GM12878 (cell line): ENCODE results near the gene FAM83D. TPM values are rescaled to one million over a fixed set of nuclear protein-coding genes. Genes with fewer than 3 reads are reported as not detected.

Experiments used
- ATAC-seq: fragments of 200-7000 bp; cut with Tn5 transposase; 3 replicates; pipeline ENCODE4 v1.9.1; 2020; ENCODE audit warnings: mild to moderate bottlenecking, moderate library complexity
- BruUV-seq: library from RNA; stranded (reverse); fragments of 400-500 nt; replicated peaks from 2 replicates; lab custom pipeline; 2021; lab: Mats Ljungman, UMichigan
- CTCF ChIA-PET: fragments of 300-600 bp; sonication (Branson Sonifier 250); formaldehyde crosslinking; extraction: SDS; loops from one replicate; lab custom pipeline; 2021; ENCODE audit warnings: inconsistent platforms; lab: Yijun Ruan, JAX
- POLR2A ChIA-PET: fragments of 350-600 bp; formaldehyde crosslinking; extraction: SDS; loops from one replicate; lab custom pipeline; 2021; ENCODE audit warnings: inconsistent platforms; lab: Charles Lee
- RAD21 ChIA-PET: fragments of 300-600 bp; sonication (Branson Sonifier 250); formaldehyde crosslinking; loops from one replicate; lab custom pipeline; 2023; ENCODE audit warnings: antibody characterized with exemption; ENCODE audit not compliant: unreplicated experiment; lab: Charles Lee
- SMC1A ChIA-PET: fragments of 300-600 bp; sonication (Branson Sonifier 250); formaldehyde crosslinking; loops from one replicate; lab custom pipeline; 2023; ENCODE audit not compliant: unreplicated experiment, uncharacterized antibody; lab: Charles Lee
- DNase-seq: peaks from one replicate; pipeline ENCODE4 v3.0.0-alpha.2; 2011; ENCODE audit warnings: low read depth, low spot score
- FAIRE-seq: peaks from 3 replicates; lab custom pipeline; 2011; peaks lifted over from hg19 to GRCh38; lab: Jason Lieb, UNC
- H2AFZ ChIP-seq: 2 replicates; pipeline ENCODE4 v1.6.0; 2011; ENCODE audit warnings: low read depth, low read length, control low read depth; ENCODE audit not compliant: control insufficient read depth
- H3K27ac ChIP-seq: 2 replicates; pipeline ENCODE4 v1.5.1; 2011; ENCODE audit warnings: control low read depth; ENCODE audit not compliant: control insufficient read depth, insufficient read depth
- H3K27me3 ChIP-seq, 2 experiments: replicated peaks in 1 of 2; 2 replicates each; pipeline versions ENCODE4 v1.6.0 to v1.6.1; 2011; ENCODE audit warnings: low read length in 1 of 2; ENCODE audit not compliant: control insufficient read depth in 2 of 2, insufficient read depth in 2 of 2
- H3K36me3 ChIP-seq, 2 experiments: 2 replicates each; pipeline ENCODE4 v1.5.1; 2011; ENCODE audit warnings: low read length in 1 of 2; ENCODE audit not compliant: control insufficient read depth in 2 of 2, insufficient read depth in 2 of 2
- H3K4me1 ChIP-seq: 2 replicates; pipeline ENCODE4 v1.6.1; 2011; ENCODE audit warnings: mild to moderate bottlenecking, low read length, moderate library complexity, mixed read lengths; ENCODE audit not compliant: control insufficient read depth, insufficient read depth
- H3K4me2 ChIP-seq: 2 replicates; pipeline ENCODE4 v1.6.0; 2011; ENCODE audit warnings: control low read depth; ENCODE audit not compliant: control insufficient read depth, insufficient read depth
- H3K4me3 ChIP-seq: fragments of 200-600 bp; sonication (generic); 2 replicates; pipeline ENCODE4 v1.5.1; 2016
- H3K79me2 ChIP-seq: 2 replicates; pipeline ENCODE4 v1.6.0; 2011; ENCODE audit warnings: low read length; ENCODE audit not compliant: control insufficient read depth, insufficient read depth
- H3K9ac ChIP-seq: 2 replicates; pipeline ENCODE4 v1.8.0; 2011; ENCODE audit warnings: low read length, control low read depth, mixed read lengths; ENCODE audit not compliant: control insufficient read depth, insufficient read depth
- H3K9me3 ChIP-seq: replicated peaks from 3 replicates; pipeline ENCODE4 v1.5.1; 2011; ENCODE audit warnings: mild to moderate bottlenecking, low read length; ENCODE audit not compliant: control insufficient read depth, insufficient read depth
- H4K20me1 ChIP-seq: 2 replicates; pipeline ENCODE4 v1.6.0; 2011; ENCODE audit not compliant: control insufficient read depth, insufficient read depth
- CBFB ChIP-seq: IDR thresholded peaks from 2 replicates; pipeline ENCODE4 v1.6.1; 2016; ENCODE audit warnings: antibody characterized with exemption, low read depth
- E2F4 ChIP-seq: IDR thresholded peaks from 2 replicates; pipeline ENCODE4 v1.6.1; 2012; ENCODE audit warnings: low read depth, low read length, improper control_type of control experiment
- EGR1 ChIP-seq, 2 experiments: IDR thresholded peaks; 1 replicate in 1 of 2; 2 replicates in 1 of 2; pipeline ENCODE4 v1.6.1; 2011 to 2012; ENCODE audit warnings: low read depth in 2 of 2, low read length in 2 of 2, borderline replicate concordance in 1 of 2, mild to moderate bottlenecking in 1 of 2, moderate library complexity in 1 of 2
- MAX ChIP-seq: IDR thresholded peaks from 2 replicates; pipeline ENCODE4 v1.6.1; 2012; ENCODE audit warnings: low read depth, low read length, improper control_type of control experiment
- MTA2 ChIP-seq: fragments of 450-650 bp; IDR thresholded peaks from 2 replicates; pipeline ENCODE4 v1.6.1; 2016; ENCODE audit warnings: low read depth, mild to moderate bottlenecking, moderate library complexity
- PML ChIP-seq: IDR thresholded peaks from 2 replicates; pipeline ENCODE4 v1.6.1; 2012; ENCODE audit warnings: low read length, inconsistent platforms
- POLR2A ChIP-seq: IDR thresholded peaks from 2 replicates; pipeline ENCODE4 v1.6.1; 2011; ENCODE audit warnings: low read depth, mild to moderate bottlenecking, low read length
- TAF1 ChIP-seq: IDR thresholded peaks from 2 replicates; pipeline ENCODE4 v1.6.1; 2011; ENCODE audit warnings: mild to moderate bottlenecking, low read depth, low read length, borderline replicate concordance
- ZBED1 ChIP-seq: IDR thresholded peaks from 2 replicates; pipeline ENCODE4 v1.6.1; 2016; ENCODE audit warnings: borderline replicate concordance
- ZBTB11 ChIP-seq: fragments of 450-650 bp; formaldehyde crosslinking; IDR thresholded peaks from 2 replicates; pipeline ENCODE4 v1.5.0; 2022; ENCODE audit warnings: mild to moderate bottlenecking, missing genetic modification characterization
- WGBS: methylation state at CpG from one replicate; pipeline ENCODE4 v1.1.6; 2016; ENCODE audit warnings: low lambda C conversion rate; ENCODE audit not compliant: insufficient replicate concordance, insufficient coverage; ENCODE audit errors: missing lambda C conversion rate; 5-methylcytosine and 5-hydroxymethylcytosine counted together
- in situ Hi-C: fragments of 300-500 bp; cut with MboI; formaldehyde crosslinking; loops from 9 replicates; pipeline ENCODE4 v1.14.3; 2018; ENCODE audit warnings: mixed read lengths
- intact Hi-C: fragments of 100-400 bp; cut with micrococcal nuclease; formaldehyde crosslinking; loops from one replicate; pipeline ENCODE4 v1.14.2; 2022; ENCODE audit not compliant: unreplicated experiment
- polyA plus RNA-seq, 11 experiments: library from polyadenylated mRNA; depleted of rRNA in 4 of 11; unstranded in 6 of 11; stranded (reverse) in 5 of 11; fragments of >200 nt; fragmentation: Nextera tagmentation in 4 of 11; fragmentation: Illumina TruSeq in 1 of 11; extraction: Ambion mirVana in 4 of 11; extraction: Trizol in 1 of 11; gene quantifications; 1 replicate in 1 of 11; 2 replicates in 10 of 11; pipeline versions ENCODE4 v1.2.1 to v1.2.3, GENCODE V29; 2011 to 2016; ENCODE audit warnings: inconsistent platforms in 2 of 11, missing spikeins in 2 of 11, low read depth in 1 of 11
- total RNA-seq, 4 experiments: library from RNA; depleted of rRNA in 3 of 4; stranded (reverse); fragments of >200 nt in 3 of 4; fragmentation: Illumina TruSeq in 1 of 4; extraction: Trizol in 1 of 4; gene quantifications; 2 replicates each; pipeline versions ENCODE4 v1.2.1 to v1.2.3, GENCODE V29; 2013 to 2021

The FAM83D gene
- total and polyA plus RNA-seq, 10 of the 15 experiments (the other 5 are each of a cell fraction or from before 2014, with no cell fraction given), result 4.5 to 34.8 (median 19.2) TPM

GRCh38 chr20:38919683-38920082 is 6.5 kb upstream of the FAM83D start:
- FAIRE-seq, result no peak
- ChIA-PET POLR2A (no interaction called here), CTCF (interaction anchor here (1.0 kb wide), 1 partner anchor 271 kb away, joined by 3 read pairs; no protein-coding TSS in a partner anchor), SMC1A (interaction anchor here (1.6 kb wide), 1 partner anchor 12 kb away, joined by 3 read pairs; no protein-coding TSS in a partner anchor), RAD21 (no interaction called here)
- no peak overlapping the region for H3K27ac ChIP-seq
- H3K9me3 ChIP-seq, result no peaks in the 10 kb centered on the region
- no peak overlapping the region for H3K9ac ChIP-seq
- H3K36me3 ChIP-seq, result peaks cover 18 to 19% of the 10 kb centered on the region in 2 experiments; a peak in 3 of 4 replicates
- TSS peak; percentile 41 for BruUV-seq
- no peak for TF ChIP-seq CBFB
- TF ChIP-seq ZBED1, result no peak
- no peak; the same call in 1 of the 2 replicates for TF ChIP-seq POLR2A
- TF ChIP-seq PML, result 0 out of 2 replicates have a peak, but pooled peaks have one; percentile 3
- no peaks in the 10 kb centered on the region for H3K27me3 ChIP-seq
- no peak overlapping the region for H3K4me2 ChIP-seq
- H3K79me2 ChIP-seq, result no peaks in the 10 kb centered on the region
- in situ Hi-C loops, result loop anchor here (5.0 kb wide), 1 partner anchor 128 kb away; no protein-coding TSS in a partner anchor
- no peak for DNase-seq
- intact Hi-C loops, result no loop called here
- H3K4me1 ChIP-seq, result no peaks in the 10 kb centered on the region
- no peak overlapping the region for H2AFZ ChIP-seq
- ATAC-seq, result no peak
- 99% methylated on average over 7 of the region's 7 CpGs for WGBS
- no peak overlapping the region for H3K4me3 ChIP-seq
- no peaks in the 10 kb centered on the region for H4K20me1 ChIP-seq

- ChIA-PET SMC1A (interaction anchor here (1.6 kb wide), 1 partner anchor 12 kb away, joined by 3 read pairs; no protein-coding TSS in a partner anchor), RAD21 (no interaction called here), POLR2A (interaction anchor here (1.6 kb wide), 1 partner anchor 13 kb away, joined by 3 read pairs; no protein-coding TSS in a partner anchor), CTCF (interaction anchor here (1.2 to 12.8 kb wide), 3 partner anchors 14 to 127 kb away, joined by 3 to 182 read pairs (median 13); no protein-coding TSS in a partner anchor)
- no peak overlapping the region for H3K4me3 ChIP-seq
- DNase-seq (no peak), ATAC-seq (no peak), FAIRE-seq (no peak)
- peaks cover 10 to 19% of the 10 kb centered on the region in 2 experiments; a peak in 3 of 4 replicates for H3K36me3 ChIP-seq
- no peaks in the 10 kb centered on the region for H3K4me1 ChIP-seq
- no peak overlapping the region for H3K4me2 ChIP-seq
- TF ChIP-seq MTA2, result no peak
- no peak for TF ChIP-seq TAF1
- TF ChIP-seq EGR1 (IDR thresholded peaks at IDR 0.05; ENCODE audit: borderline replicate concordance in 1 of 2, low read depth in 2 of 2, low read length in 2 of 2), result no peak
- TF ChIP-seq E2F4, result no peak
- no peak for TF ChIP-seq MAX
- TF ChIP-seq ZBTB11 (CRISPR knock-in tag), result no peak
- no peaks in the 10 kb centered on the region for H4K20me1 ChIP-seq
- H3K9me3 ChIP-seq, result no peaks in the 10 kb centered on the region
- no peak overlapping the region for H2AFZ ChIP-seq
- intact Hi-C loops, result no loop called here
- no peaks in the 10 kb centered on the region for H3K79me2 ChIP-seq
- 82% methylated on average over 3 of the region's 3 CpGs for WGBS
- BruUV-seq, result no TSS peak
- in situ Hi-C loops, result loop anchor here (5.0 kb wide), 1 partner anchor 127 kb away; no protein-coding TSS in a partner anchor
- no peaks in the 10 kb centered on the region for H3K27me3 ChIP-seq
- no peak overlapping the region for H3K27ac ChIP-seq
- H3K9ac ChIP-seq, result no peak overlapping the region
Measured at GRCh38 chr20:38920411-38920810, 5.8 kb upstream of the FAM83D start.
